Upper lobe of left lung (tissue), 4 donors: ENCODE results near the gene KDM5A.

ENCODE experiments used
- POLR2A ChIP-seq, 4 donors: fragments of 450-650 bp; IDR thresholded peaks; one replicate each; pipeline ENCODE4 v1.5.1; 2016 to 2017; ENCODE audit warnings: antibody characterized with exemption in 4 of 4, mild to moderate bottlenecking in 2 of 4
- POLR2AphosphoS5 ChIP-seq, 2 donors: sonication (generic); formaldehyde crosslinking; IDR thresholded peaks; one replicate each; pipeline ENCODE4 v1.5.1; 2017; ENCODE audit warnings: antibody characterized with exemption in 2 of 2
- TF ChIP-seq, protein P1 (sequence below), 6 experiments: fragments of 450-650 bp in 4 of 6; fragments of 200-600 bp in 2 of 6; sonication (generic) in 2 of 6; IDR thresholded peaks; one replicate each; pipeline ENCODE4 v1.5.1; 2016 to 2019; ENCODE audit warnings: antibody characterized with exemption in 6 of 6

DNA sequence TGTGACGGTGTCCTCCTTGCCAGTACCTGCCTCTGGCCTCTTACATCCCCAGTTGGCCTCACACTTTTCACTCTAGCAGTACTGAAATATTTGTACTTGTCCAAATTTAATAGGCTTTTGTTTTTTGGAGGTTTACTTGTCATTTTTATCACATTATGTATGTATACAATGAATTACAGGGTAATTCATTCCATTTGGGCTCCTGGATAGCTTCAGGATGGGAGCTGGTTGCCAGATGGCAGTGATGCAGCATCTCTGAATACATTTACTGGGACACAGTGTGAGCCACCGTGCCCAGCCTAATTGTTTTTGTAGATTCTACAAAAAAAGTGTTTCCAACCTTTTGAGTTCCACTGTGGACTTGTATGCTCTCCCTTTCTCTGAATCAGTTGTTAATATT is 25.7 kb upstream of the KDM5A start:
- TF ChIP-seq, protein P1, sequence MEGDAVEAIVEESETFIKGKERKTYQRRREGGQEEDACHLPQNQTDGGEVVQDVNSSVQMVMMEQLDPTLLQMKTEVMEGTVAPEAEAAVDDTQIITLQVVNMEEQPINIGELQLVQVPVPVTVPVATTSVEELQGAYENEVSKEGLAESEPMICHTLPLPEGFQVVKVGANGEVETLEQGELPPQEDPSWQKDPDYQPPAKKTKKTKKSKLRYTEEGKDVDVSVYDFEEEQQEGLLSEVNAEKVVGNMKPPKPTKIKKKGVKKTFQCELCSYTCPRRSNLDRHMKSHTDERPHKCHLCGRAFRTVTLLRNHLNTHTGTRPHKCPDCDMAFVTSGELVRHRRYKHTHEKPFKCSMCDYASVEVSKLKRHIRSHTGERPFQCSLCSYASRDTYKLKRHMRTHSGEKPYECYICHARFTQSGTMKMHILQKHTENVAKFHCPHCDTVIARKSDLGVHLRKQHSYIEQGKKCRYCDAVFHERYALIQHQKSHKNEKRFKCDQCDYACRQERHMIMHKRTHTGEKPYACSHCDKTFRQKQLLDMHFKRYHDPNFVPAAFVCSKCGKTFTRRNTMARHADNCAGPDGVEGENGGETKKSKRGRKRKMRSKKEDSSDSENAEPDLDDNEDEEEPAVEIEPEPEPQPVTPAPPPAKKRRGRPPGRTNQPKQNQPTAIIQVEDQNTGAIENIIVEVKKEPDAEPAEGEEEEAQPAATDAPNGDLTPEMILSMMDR (IDR thresholded peaks at IDR 0.05): no peak
- TF ChIP-seq POLR2A (IDR thresholded peaks at IDR 0.05): no peak
- no peak for TF ChIP-seq POLR2AphosphoS5 (IDR thresholded peaks at IDR 0.05)
